ENCODE data around the gene KRTAP9-7.
"Not testable (repeated sequence)": the region's sequence is repeated elsewhere in the genome, so short reads cannot be mapped to it uniquely, and the experiment has no call there.

The KRTAP9-7 gene

DNA sequence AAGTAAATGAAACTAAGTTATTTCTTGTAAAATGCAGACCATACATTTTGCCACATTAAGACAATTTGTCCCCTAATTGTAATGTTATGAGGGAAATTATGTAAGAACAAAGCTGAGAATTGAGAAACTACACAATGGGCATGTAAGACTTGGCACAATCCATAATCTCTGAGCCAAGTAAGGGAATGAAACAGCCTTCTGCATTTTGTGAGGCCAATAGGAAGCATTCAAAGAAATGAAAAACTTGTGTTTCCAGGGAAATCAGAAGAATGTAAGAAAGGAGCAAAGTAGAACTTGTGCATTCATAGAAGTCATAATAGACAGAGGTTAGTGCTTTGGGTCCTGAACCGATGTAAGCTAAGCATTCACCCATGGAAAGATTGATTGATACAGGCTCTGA, 24.2 kb upstream of the KRTAP9-7 start:
- TF ChIP-seq CTCF (IDR thresholded peaks at IDR 0.05; ENCODE audit: control insufficient read depth, insufficient read depth, low read depth, low read length, missing control alignments) = no peak
- H3K4me3 ChIP-seq (ENCODE audit: control insufficient read depth, low read depth, low read length) = no peak overlapping the region
- no peak for DNase-seq (ENCODE audit: low read depth)

- no peak for DNase-seq (ENCODE audit: low read depth)
These were observed 20.6 kb upstream of the KRTAP9-7 start for GRCh38 chr17:41254861-41255260.

GRCh38 chr17:41255381-41256290, 19.9 kb upstream of the KRTAP9-7 start, which contains the start of gene KRTAP9-9:
TSS of gene KRTAP9-9 (plus strand) at chr17:41255384.
- H3K4me3 ChIP-seq (ENCODE audit: control insufficient read depth, low read depth, low read length) = not testable (repeated sequence)
- peak; percentile 4 for DNase-seq (ENCODE audit: low read depth)

More at GRCh38 chr17:41254861-41255260, 20.6 kb upstream of the KRTAP9-7 start:
- TF ChIP-seq CTCF (IDR thresholded peaks at IDR 0.05; ENCODE audit: control insufficient read depth, insufficient read depth, low read depth, low read length, missing control alignments) = no peak
- no peak overlapping the region for H3K4me3 ChIP-seq (ENCODE audit: control insufficient read depth, low read depth, low read length)

GRCh38 chr17:41256291-41256685, 19.2 kb upstream of the KRTAP9-7 start:
- no peak for TF ChIP-seq CTCF (IDR thresholded peaks at IDR 0.05; ENCODE audit: control insufficient read depth, insufficient read depth, low read depth, low read length, missing control alignments)
- no peak overlapping the region for H3K4me3 ChIP-seq (ENCODE audit: control insufficient read depth, low read depth, low read length)
- DNase-seq (ENCODE audit: low read depth) = no peak

GRCh38 chr17:41258406-41258805, 17.1 kb upstream of the KRTAP9-7 start:
- no peak for TF ChIP-seq CTCF (IDR thresholded peaks at IDR 0.05; ENCODE audit: control insufficient read depth, insufficient read depth, low read depth, low read length, missing control alignments)
- H3K4me3 ChIP-seq (ENCODE audit: control insufficient read depth, low read depth, low read length) = no peak overlapping the region
- no peak for DNase-seq (ENCODE audit: low read depth)

- no peak for DNase-seq (ENCODE audit: low read depth)
These were observed 12.3 kb upstream of the KRTAP9-7 start for GRCh38 chr17:41263212-41263611.

More at GRCh38 chr17:41263212-41263611, 12.3 kb upstream of the KRTAP9-7 start:
- H3K4me3 ChIP-seq (ENCODE audit: control insufficient read depth, low read depth, low read length) = no peak overlapping the region
- TF ChIP-seq CTCF (IDR thresholded peaks at IDR 0.05; ENCODE audit: control insufficient read depth, insufficient read depth, low read depth, low read length, missing control alignments) = no peak
